Thymus (tissue), 11 donors: ENCODE measurements around the gene THEM5. TPM values are rescaled to one million over a fixed set of nuclear protein-coding genes. Genes with fewer than 3 reads are reported as not detected.

Experiments
- DNase-seq, 9 donors: peaks; one replicate each; pipeline ENCODE4 v3.0.0-alpha.2; 2013; ENCODE audit warnings: low spot score in 9 of 9, low read depth in 6 of 9, missing footprints in 1 of 9
- H3K27ac ChIP-seq, 2 donors: one replicate each; pipeline ENCODE4 v1.5.1; 2013; ENCODE audit warnings: control low read depth in 1 of 2, low read depth in 1 of 2, low read length in 1 of 2, mild to moderate bottlenecking in 1 of 2, moderate library complexity in 1 of 2
- H3K27me3 ChIP-seq, 2 donors: one replicate each; pipeline ENCODE4 v1.5.1; 2013; ENCODE audit warnings: low read length in 1 of 2; ENCODE audit not compliant: control insufficient read depth in 2 of 2, insufficient read depth in 1 of 2
- H3K36me3 ChIP-seq, 2 donors: one replicate each; pipeline ENCODE4 v1.5.1; 2013; ENCODE audit warnings: low read length in 1 of 2, mild to moderate bottlenecking in 1 of 2, moderate library complexity in 1 of 2; ENCODE audit not compliant: control insufficient read depth in 2 of 2, insufficient read depth in 2 of 2
- H3K4me1 ChIP-seq, 2 donors: one replicate each; pipeline ENCODE4 v1.5.1; 2013; ENCODE audit warnings: low read length in 2 of 2; ENCODE audit not compliant: control insufficient read depth in 2 of 2, insufficient read depth in 2 of 2
- H3K4me3 ChIP-seq, 2 donors: one replicate each; pipeline ENCODE4 v1.5.1; 2013; ENCODE audit warnings: low read length in 2 of 2, control low read depth in 1 of 2, mild to moderate bottlenecking in 1 of 2
- H3K9me3 ChIP-seq, 2 donors: one replicate each; pipeline ENCODE4 v1.5.1; 2013; ENCODE audit warnings: low read length in 1 of 2, mild to moderate bottlenecking in 1 of 2; ENCODE audit not compliant: control insufficient read depth in 2 of 2, insufficient read depth in 1 of 2
- WGBS: extraction: QIAGEN DNeasy Blood & Tissue Kit; methylation state at CpG from one replicate; pipeline ENCODE4 v1.1.7; 2013; 5-methylcytosine and 5-hydroxymethylcytosine counted together
- polyA plus RNA-seq: library from polyadenylated mRNA; stranded (reverse); fragments of 200-250 nt; gene quantifications from one replicate; pipeline ENCODE4 v1.2.3, GENCODE V29; 2013
- total RNA-seq: library from RNA; stranded (reverse); fragments of 120-200 nt; gene quantifications from one replicate; pipeline ENCODE4 v1.2.4, GENCODE V29; 2013
- donor health status: healthy.

The THEM5 gene
- total and polyA plus RNA-seq, 2 donors, result 0.09 to 1.5 TPM

- Histone ChIP-seq H3K4me3 (no peak overlapping the region), H3K27ac (peak overlapping the region; percentile 50 to 94), H3K27me3 (no peaks in the 10 kb centered on the region), H3K4me1 (peaks cover 42 to 52% of the 10 kb centered on the region in 2 donors), H3K9me3 (peaks cover 0 to 2% of the 10 kb centered on the region in 2 donors), H3K36me3 (peaks cover 66 to 84% of the 10 kb centered on the region in 2 donors)
- 97% methylated on average over 15 of the region's 15 CpGs for WGBS
- DNase-seq, result no peak
Measured at GRCh38 chr1:151814426-151814825, 39.1 kb downstream of the THEM5 start.

DNA sequence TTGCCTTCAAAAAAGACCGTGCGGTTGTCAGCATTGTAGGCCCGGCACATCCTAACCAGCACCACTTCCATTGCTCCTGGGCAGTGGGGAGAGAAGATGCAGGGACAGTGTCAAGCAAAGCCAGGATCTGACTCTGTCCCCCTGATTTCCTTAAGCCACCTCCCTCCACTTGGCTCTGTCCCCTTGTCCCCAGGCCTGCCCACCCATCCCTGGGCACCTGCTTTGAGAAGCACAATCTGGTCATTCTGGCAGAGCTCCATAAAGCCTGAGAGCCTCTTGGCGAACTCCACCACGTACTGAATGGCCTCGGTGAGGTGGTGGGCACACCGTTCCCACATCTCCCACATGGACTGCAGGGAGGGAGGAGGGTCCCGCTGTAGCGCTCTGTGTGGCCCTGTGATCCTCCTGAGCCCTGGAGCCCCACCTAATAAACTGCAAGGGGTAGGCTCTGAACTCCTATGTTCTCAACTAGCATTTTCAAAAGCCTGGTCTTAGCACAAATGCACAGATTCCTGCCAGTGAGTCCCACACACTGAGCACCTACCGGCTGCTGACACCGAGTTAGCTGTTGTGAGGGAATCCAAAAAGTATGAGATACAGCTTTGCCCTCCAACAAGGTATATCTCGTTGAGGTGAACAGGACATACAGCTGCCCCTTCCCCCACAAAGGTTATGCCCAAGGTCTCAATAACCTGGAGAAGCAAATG lies 40.1 kb downstream of the THEM5 start:
- 93% methylated on average over 12 of the region's 12 CpGs for WGBS
- no peaks in the 10 kb centered on the region for H3K27me3 ChIP-seq
- H3K4me1 ChIP-seq, result peaks cover 34 to 42% of the 10 kb centered on the region in 2 donors
- H3K36me3 ChIP-seq, result peaks cover 74 to 89% of the 10 kb centered on the region in 2 donors
- peaks cover 0 to 2% of the 10 kb centered on the region in 2 donors for H3K9me3 ChIP-seq
- no peak overlapping the region for H3K27ac ChIP-seq
- no peak for DNase-seq
- no peak overlapping the region for H3K4me3 ChIP-seq

DNA sequence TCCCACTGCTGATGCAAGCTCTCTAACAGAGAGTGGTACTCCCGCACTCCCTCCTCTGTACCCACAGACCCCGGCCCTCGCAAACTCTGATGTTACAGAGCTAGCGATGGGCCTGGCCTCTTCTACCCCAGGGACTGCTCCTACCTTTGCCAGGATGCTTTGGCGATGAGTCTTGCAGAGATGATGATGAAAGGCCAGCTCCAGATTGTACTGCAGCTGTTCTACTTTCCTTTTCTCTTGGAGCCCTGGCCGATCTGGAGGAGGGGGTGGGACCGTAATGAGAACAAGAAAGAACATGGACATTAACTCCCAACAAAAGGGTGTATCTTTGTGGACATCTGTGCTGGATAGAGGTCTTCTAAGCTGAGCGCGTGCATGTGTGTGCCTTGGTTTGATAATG lies 42.3 kb downstream of the THEM5 start:
- no peaks in the 10 kb centered on the region for H3K9me3 ChIP-seq
- peaks cover 79 to 93% of the 10 kb centered on the region in 2 donors for H3K36me3 ChIP-seq
- H3K27ac ChIP-seq, result no peak overlapping the region
- peaks cover 15 to 20% of the 10 kb centered on the region in 2 donors for H3K4me1 ChIP-seq
- no peak for DNase-seq
- 91% methylated on average over 9 of the region's 9 CpGs for WGBS
- H3K27me3 ChIP-seq, result no peaks in the 10 kb centered on the region
- no peak overlapping the region for H3K4me3 ChIP-seq

DNA sequence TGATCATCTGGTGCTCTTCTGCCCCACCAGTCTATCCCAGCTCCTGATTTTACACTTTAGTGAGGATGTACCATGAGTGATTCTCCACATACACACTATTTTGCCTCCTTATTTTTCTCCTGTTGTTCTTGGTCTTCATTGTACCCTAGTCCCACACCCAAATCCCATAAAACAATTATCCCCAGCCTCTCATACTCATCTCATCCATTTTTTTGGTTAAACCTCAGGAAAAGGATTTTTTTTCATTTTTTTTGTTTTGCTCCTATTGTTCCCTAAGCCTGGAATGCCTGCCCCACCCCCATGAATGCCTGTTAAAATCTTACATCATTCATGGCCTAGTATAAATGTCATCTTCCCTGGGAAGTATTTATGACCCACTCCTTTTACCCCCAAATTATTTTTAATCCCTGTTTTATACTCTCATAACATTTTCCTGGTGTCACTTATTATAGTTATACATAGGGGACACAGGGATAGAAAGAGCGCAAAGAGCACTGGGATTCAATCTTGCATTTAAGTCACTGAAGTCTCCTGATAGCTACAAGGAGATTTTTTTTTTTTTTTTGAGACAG lies 43.4 kb downstream of the THEM5 start:
- H3K36me3 ChIP-seq, result peaks cover 71 to 86% of the 10 kb centered on the region in 2 donors
- H3K4me1 ChIP-seq, result peaks cover 4 to 15% of the 10 kb centered on the region in 2 donors
- DNase-seq, result no peak
- no peaks in the 10 kb centered on the region for H3K9me3 ChIP-seq
- H3K27me3 ChIP-seq, result no peaks in the 10 kb centered on the region
- WGBS, result 100% methylated on average over 1 of the region's 1 CpG
- H3K4me3 ChIP-seq, result no peak overlapping the region
- H3K27ac ChIP-seq, result no peak overlapping the region

DNA sequence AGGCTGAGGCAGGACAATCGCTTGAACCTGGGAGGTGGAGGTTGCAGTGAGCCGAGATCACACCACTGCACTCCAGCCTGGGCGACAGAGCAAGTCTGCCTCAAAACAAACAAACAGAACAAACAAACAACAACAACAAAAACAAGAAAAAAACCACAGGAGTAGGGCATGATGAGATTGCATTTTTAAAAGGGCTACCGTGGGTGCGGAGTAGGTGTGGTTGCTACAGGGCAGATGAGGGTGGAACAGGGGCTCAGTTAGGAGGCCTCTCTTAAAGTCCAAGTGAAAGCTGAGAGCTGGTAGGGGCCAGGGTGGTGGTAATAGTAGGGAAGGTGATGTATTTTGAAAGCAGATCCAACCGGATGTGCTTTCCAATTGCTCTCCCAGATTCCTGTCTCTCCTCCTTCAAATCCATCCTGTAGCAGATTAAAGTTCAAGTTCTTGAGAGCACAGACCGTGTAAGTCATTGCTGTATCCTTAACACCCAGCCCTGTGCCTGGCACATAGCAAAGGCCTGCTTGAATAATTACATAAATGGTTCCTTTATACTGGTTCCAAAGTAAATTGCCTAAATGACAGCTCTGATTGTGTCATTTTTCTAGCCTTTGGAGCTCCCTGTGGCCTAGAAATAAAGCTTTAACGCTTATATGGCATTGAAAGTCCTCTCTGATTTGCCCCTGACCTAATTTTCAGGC lies 44.1 kb downstream of the THEM5 start:
- DNase-seq, result no peak
- Histone ChIP-seq H3K4me3 (no peak overlapping the region), H3K27ac (no peak overlapping the region), H3K27me3 (no peaks in the 10 kb centered on the region), H3K36me3 (peaks cover 65 to 79% of the 10 kb centered on the region in 2 donors), H3K9me3 (no peaks in the 10 kb centered on the region), H3K4me1 (peaks cover 0 to 10% of the 10 kb centered on the region in 2 donors)
- WGBS, result 76% methylated on average over 8 of the region's 8 CpGs

DNA sequence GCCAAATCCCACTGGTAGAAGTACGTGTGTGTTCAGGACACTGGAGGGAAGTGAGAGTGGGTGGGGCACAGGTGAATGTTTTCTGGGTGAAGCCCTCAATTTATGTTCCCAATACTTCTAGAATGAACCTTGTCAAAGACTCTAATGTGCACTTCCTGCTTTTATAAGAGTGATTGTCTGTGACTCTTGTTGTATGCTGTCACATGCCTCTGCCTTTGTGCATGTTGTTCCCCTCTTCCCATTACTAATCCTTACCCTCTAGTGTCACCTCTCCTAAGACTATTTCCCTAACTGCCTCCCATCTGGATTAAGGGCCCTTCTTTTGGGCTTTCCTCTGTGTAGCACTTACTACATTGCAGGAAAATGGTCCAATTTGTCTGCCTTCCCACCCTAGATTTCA lies 45.7 kb downstream of the THEM5 start:
- Histone ChIP-seq H3K36me3 (peaks cover 48 to 65% of the 10 kb centered on the region in 2 donors), H3K9me3 (no peaks in the 10 kb centered on the region), H3K27ac (no peak overlapping the region), H3K4me1 (peaks cover 0 to 8% of the 10 kb centered on the region in 2 donors), H3K4me3 (no peak overlapping the region), H3K27me3 (no peaks in the 10 kb centered on the region)
- DNase-seq, result no peak
- 86% methylated on average over 1 of the region's 1 CpG for WGBS

DNA sequence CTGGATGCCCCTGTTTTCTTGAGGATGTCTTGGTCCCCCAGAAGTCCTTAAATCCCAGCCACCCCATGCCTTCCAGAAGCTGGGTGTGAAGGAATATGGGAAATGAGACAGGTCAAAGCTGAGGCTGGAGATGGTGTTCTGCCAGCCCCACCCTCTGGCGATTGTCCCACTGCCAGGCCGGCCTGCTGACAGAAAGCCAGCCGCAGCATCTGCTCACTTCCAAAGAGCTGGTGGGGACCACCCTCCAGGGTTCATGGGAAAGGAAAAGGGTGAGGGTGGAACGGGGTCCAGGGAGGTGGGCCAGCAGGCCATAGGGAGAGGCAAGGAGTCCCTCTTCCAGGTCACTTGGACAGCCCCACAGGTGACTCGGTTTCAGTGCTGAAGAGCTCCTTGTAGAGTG lies 46.4 kb downstream of the THEM5 start:
- Histone ChIP-seq H3K27me3 (no peaks in the 10 kb centered on the region), H3K4me3 (no peak overlapping the region), H3K9me3 (no peaks in the 10 kb centered on the region), H3K36me3 (peaks cover 42 to 60% of the 10 kb centered on the region in 2 donors), H3K4me1 (peaks cover 0 to 8% of the 10 kb centered on the region in 2 donors), H3K27ac (no peak overlapping the region)
- DNase-seq, result no peak
- WGBS, result 97% methylated on average over 5 of the region's 5 CpGs

DNA sequence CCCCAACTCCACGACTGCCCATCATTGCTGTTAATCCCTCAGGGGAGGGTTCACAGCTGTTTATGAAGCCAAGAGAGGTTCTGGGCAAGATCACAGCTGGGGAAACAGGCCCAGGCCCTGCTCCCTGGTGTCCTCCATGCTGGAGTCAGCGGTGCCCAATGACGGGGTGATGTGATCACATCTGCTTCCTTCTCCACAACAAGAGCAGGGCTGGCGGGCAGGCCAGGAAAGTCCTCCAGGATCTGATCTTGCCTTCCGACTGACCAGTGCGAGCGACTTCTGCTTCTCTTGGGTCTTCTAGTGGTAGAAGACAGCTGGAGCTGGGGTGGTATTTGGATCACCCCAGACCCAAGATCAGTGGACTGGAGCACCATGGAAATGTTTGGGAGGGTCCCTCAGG lies 47.3 kb downstream of the THEM5 start:
- H3K36me3 ChIP-seq, result peaks cover 34 to 50% of the 10 kb centered on the region in 2 donors
- 96% methylated on average over 7 of the region's 7 CpGs for WGBS
- peak overlapping the region in 1 of 2 donors; percentile 11 for H3K27ac ChIP-seq
- H3K9me3 ChIP-seq, result no peaks in the 10 kb centered on the region
- DNase-seq, result no peak
- peaks cover 0 to 8% of the 10 kb centered on the region in 2 donors for H3K4me1 ChIP-seq
- no peaks in the 10 kb centered on the region for H3K27me3 ChIP-seq
- no peak overlapping the region for H3K4me3 ChIP-seq
